GM12878 (cell line): ENCODE measurements around the gene GAREM1. TPM values are rescaled to one million over a fixed set of nuclear protein-coding genes. Genes with fewer than 3 reads are reported as not detected.

ENCODE experiments used
- ATAC-seq: fragments of 200-7000 bp; cut with Tn5 transposase; 3 replicates; pipeline ENCODE4 v1.9.1; 2020; ENCODE audit warnings: mild to moderate bottlenecking, moderate library complexity
- BruUV-seq: library from RNA; stranded (reverse); fragments of 400-500 nt; replicated peaks from 2 replicates; lab custom pipeline; 2021; lab: Mats Ljungman, UMichigan
- CTCF ChIA-PET: fragments of 300-600 bp; sonication (Branson Sonifier 250); formaldehyde crosslinking; extraction: SDS; loops from one replicate; lab custom pipeline; 2021; ENCODE audit warnings: inconsistent platforms; lab: Yijun Ruan, JAX
- POLR2A ChIA-PET: fragments of 350-600 bp; formaldehyde crosslinking; extraction: SDS; loops from one replicate; lab custom pipeline; 2021; ENCODE audit warnings: inconsistent platforms; lab: Charles Lee
- RAD21 ChIA-PET: fragments of 300-600 bp; sonication (Branson Sonifier 250); formaldehyde crosslinking; loops from one replicate; lab custom pipeline; 2023; ENCODE audit warnings: antibody characterized with exemption; ENCODE audit not compliant: unreplicated experiment; lab: Charles Lee
- SMC1A ChIA-PET: fragments of 300-600 bp; sonication (Branson Sonifier 250); formaldehyde crosslinking; loops from one replicate; lab custom pipeline; 2023; ENCODE audit not compliant: unreplicated experiment, uncharacterized antibody; lab: Charles Lee
- DNase-seq: peaks from one replicate; pipeline ENCODE4 v3.0.0-alpha.2; 2011; ENCODE audit warnings: low read depth, low spot score
- FAIRE-seq: peaks from 3 replicates; lab custom pipeline; 2011; peaks lifted over from hg19 to GRCh38; lab: Jason Lieb, UNC
- H2AFZ ChIP-seq: 2 replicates; pipeline ENCODE4 v1.6.0; 2011; ENCODE audit warnings: low read depth, low read length, control low read depth; ENCODE audit not compliant: control insufficient read depth
- H3K27ac ChIP-seq: 2 replicates; pipeline ENCODE4 v1.5.1; 2011; ENCODE audit warnings: control low read depth; ENCODE audit not compliant: control insufficient read depth, insufficient read depth
- H3K27me3 ChIP-seq, 2 experiments: replicated peaks in 1 of 2; 2 replicates each; pipeline versions ENCODE4 v1.6.0 to v1.6.1; 2011; ENCODE audit warnings: low read length in 1 of 2; ENCODE audit not compliant: control insufficient read depth in 2 of 2, insufficient read depth in 2 of 2
- H3K36me3 ChIP-seq, 2 experiments: 2 replicates each; pipeline ENCODE4 v1.5.1; 2011; ENCODE audit warnings: low read length in 1 of 2; ENCODE audit not compliant: control insufficient read depth in 2 of 2, insufficient read depth in 2 of 2
- H3K4me1 ChIP-seq: 2 replicates; pipeline ENCODE4 v1.6.1; 2011; ENCODE audit warnings: mild to moderate bottlenecking, low read length, moderate library complexity, mixed read lengths; ENCODE audit not compliant: control insufficient read depth, insufficient read depth
- H3K4me2 ChIP-seq: 2 replicates; pipeline ENCODE4 v1.6.0; 2011; ENCODE audit warnings: control low read depth; ENCODE audit not compliant: control insufficient read depth, insufficient read depth
- H3K4me3 ChIP-seq: fragments of 200-600 bp; sonication (generic); 2 replicates; pipeline ENCODE4 v1.5.1; 2016
- H3K79me2 ChIP-seq: 2 replicates; pipeline ENCODE4 v1.6.0; 2011; ENCODE audit warnings: low read length; ENCODE audit not compliant: control insufficient read depth, insufficient read depth
- H3K9ac ChIP-seq: 2 replicates; pipeline ENCODE4 v1.8.0; 2011; ENCODE audit warnings: low read length, control low read depth, mixed read lengths; ENCODE audit not compliant: control insufficient read depth, insufficient read depth
- H3K9me3 ChIP-seq: replicated peaks from 3 replicates; pipeline ENCODE4 v1.5.1; 2011; ENCODE audit warnings: mild to moderate bottlenecking, low read length; ENCODE audit not compliant: control insufficient read depth, insufficient read depth
- H4K20me1 ChIP-seq: 2 replicates; pipeline ENCODE4 v1.6.0; 2011; ENCODE audit not compliant: control insufficient read depth, insufficient read depth
- MEF2A ChIP-seq: IDR thresholded peaks from 2 replicates; pipeline ENCODE4 v1.6.1; 2011; ENCODE audit warnings: low read depth, mild to moderate bottlenecking, low read length, moderate library complexity; ENCODE audit not compliant: insufficient read depth
- PML ChIP-seq: IDR thresholded peaks from 2 replicates; pipeline ENCODE4 v1.6.1; 2012; ENCODE audit warnings: low read length, inconsistent platforms
- RB1 ChIP-seq: fragments of 450-650 bp; formaldehyde crosslinking; IDR thresholded peaks from 2 replicates; pipeline ENCODE4 v1.6.1; 2017; ENCODE audit warnings: mild to moderate bottlenecking, borderline replicate concordance
- SREBF2 ChIP-seq: IDR thresholded peaks from 2 replicates; pipeline ENCODE4 v1.6.1; 2012; ENCODE audit warnings: mild to moderate bottlenecking, low read length
- TBL1XR1 ChIP-seq: IDR thresholded peaks from 2 replicates; pipeline ENCODE4 v1.6.1; 2012; ENCODE audit warnings: low read depth, low read length, improper control_type of control experiment
- ZBTB40 ChIP-seq: fragments of 450-650 bp; IDR thresholded peaks from 2 replicates; pipeline ENCODE4 v1.6.1; 2016; ENCODE audit warnings: mild to moderate bottlenecking, moderate library complexity, borderline replicate concordance
- ZNF207 ChIP-seq: fragments of 450-650 bp; IDR thresholded peaks from 2 replicates; pipeline ENCODE4 v1.6.1; 2014; ENCODE audit warnings: antibody characterized with exemption, mild to moderate bottlenecking, borderline replicate concordance
- WGBS: methylation state at CpG from one replicate; pipeline ENCODE4 v1.1.6; 2016; ENCODE audit warnings: low lambda C conversion rate; ENCODE audit not compliant: insufficient replicate concordance, insufficient coverage; ENCODE audit errors: missing lambda C conversion rate; 5-methylcytosine and 5-hydroxymethylcytosine counted together
- in situ Hi-C: fragments of 300-500 bp; cut with MboI; formaldehyde crosslinking; loops from 9 replicates; pipeline ENCODE4 v1.14.3; 2018; ENCODE audit warnings: mixed read lengths
- intact Hi-C: fragments of 100-400 bp; cut with micrococcal nuclease; formaldehyde crosslinking; loops from one replicate; pipeline ENCODE4 v1.14.2; 2022; ENCODE audit not compliant: unreplicated experiment
- polyA plus RNA-seq, 11 experiments: library from polyadenylated mRNA; depleted of rRNA in 4 of 11; unstranded in 6 of 11; stranded (reverse) in 5 of 11; fragments of >200 nt; fragmentation: Nextera tagmentation in 4 of 11; fragmentation: Illumina TruSeq in 1 of 11; extraction: Ambion mirVana in 4 of 11; extraction: Trizol in 1 of 11; gene quantifications; 1 replicate in 1 of 11; 2 replicates in 10 of 11; pipeline versions ENCODE4 v1.2.1 to v1.2.3, GENCODE V29; 2011 to 2016; ENCODE audit warnings: inconsistent platforms in 2 of 11, missing spikeins in 2 of 11, low read depth in 1 of 11
- total RNA-seq, 4 experiments: library from RNA; depleted of rRNA in 3 of 4; stranded (reverse); fragments of >200 nt in 3 of 4; fragmentation: Illumina TruSeq in 1 of 4; extraction: Trizol in 1 of 4; gene quantifications; 2 replicates each; pipeline versions ENCODE4 v1.2.1 to v1.2.3, GENCODE V29; 2013 to 2021
- TF ChIP-seq, protein P1 (sequence below), 3 experiments: IDR thresholded peaks in 2 of 3; conservative IDR thresholded peaks in 1 of 3; 2 replicates each; pipeline ENCODE4 v1.5.1; 2011; ENCODE audit warnings: low read depth in 3 of 3, low read length in 3 of 3, mild to moderate bottlenecking in 3 of 3, control low read depth in 2 of 3, moderate library complexity in 2 of 3, inconsistent platforms in 1 of 3, mixed read lengths in 1 of 3; ENCODE audit not compliant: control insufficient read depth in 2 of 3, insufficient read depth in 1 of 3; ENCODE audit errors: extremely low read depth in 1 of 3

The GAREM1 gene
- total and polyA plus RNA-seq, 10 of the 15 experiments (the other 5 are each of a cell fraction or from before 2014, with no cell fraction given) = 0.05 to 0.29 (median 0.05) TPM; not detected in 7

GRCh38 chr18:32339045-32339444 lies 131.6 kb downstream of the GAREM1 start:
- no peak overlapping the region for H3K4me3 ChIP-seq
- no peak for ATAC-seq
- ChIA-PET RAD21 (no interaction called here), SMC1A (no interaction called here), POLR2A (no interaction called here), CTCF (interaction anchor here (0.6 kb wide), 1 partner anchor 21 kb away, joined by 3 read pairs; no protein-coding TSS in a partner anchor)
- no peak for DNase-seq
- BruUV-seq = no TSS peak
- no peaks in the 10 kb centered on the region for H4K20me1 ChIP-seq
- in situ Hi-C loops (no loop called here), intact Hi-C loops (no loop called here)
- H3K4me2 ChIP-seq = no peak overlapping the region
- H3K9ac ChIP-seq = no peak overlapping the region
- no peak overlapping the region for H3K27ac ChIP-seq
- H3K36me3 ChIP-seq = no peaks in the 10 kb centered on the region
- peaks cover 0 to 2% of the 10 kb centered on the region in 2 experiments; a peak in 1 of 4 replicates for H3K27me3 ChIP-seq
- H3K4me1 ChIP-seq = no peaks in the 10 kb centered on the region
- TF ChIP-seq, protein P1, sequence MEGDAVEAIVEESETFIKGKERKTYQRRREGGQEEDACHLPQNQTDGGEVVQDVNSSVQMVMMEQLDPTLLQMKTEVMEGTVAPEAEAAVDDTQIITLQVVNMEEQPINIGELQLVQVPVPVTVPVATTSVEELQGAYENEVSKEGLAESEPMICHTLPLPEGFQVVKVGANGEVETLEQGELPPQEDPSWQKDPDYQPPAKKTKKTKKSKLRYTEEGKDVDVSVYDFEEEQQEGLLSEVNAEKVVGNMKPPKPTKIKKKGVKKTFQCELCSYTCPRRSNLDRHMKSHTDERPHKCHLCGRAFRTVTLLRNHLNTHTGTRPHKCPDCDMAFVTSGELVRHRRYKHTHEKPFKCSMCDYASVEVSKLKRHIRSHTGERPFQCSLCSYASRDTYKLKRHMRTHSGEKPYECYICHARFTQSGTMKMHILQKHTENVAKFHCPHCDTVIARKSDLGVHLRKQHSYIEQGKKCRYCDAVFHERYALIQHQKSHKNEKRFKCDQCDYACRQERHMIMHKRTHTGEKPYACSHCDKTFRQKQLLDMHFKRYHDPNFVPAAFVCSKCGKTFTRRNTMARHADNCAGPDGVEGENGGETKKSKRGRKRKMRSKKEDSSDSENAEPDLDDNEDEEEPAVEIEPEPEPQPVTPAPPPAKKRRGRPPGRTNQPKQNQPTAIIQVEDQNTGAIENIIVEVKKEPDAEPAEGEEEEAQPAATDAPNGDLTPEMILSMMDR (IDR thresholded peaks at IDR 0.05 in 2 of 3, conservative IDR thresholded peaks at IDR 0.05 in 1 of 3; ENCODE audit: control insufficient read depth in 2 of 3, extremely low read depth in 1 of 3, insufficient read depth in 1 of 3, low read depth in 3 of 3, low read length in 3 of 3) = no peak
- TF ChIP-seq TBL1XR1 = no peak
- no peak for TF ChIP-seq ZBTB40
- no peak for TF ChIP-seq SREBF2
- TF ChIP-seq MEF2A = no peak
- TF ChIP-seq PML = no peak
- TF ChIP-seq ZNF207 = no peak
- no peak for TF ChIP-seq RB1
- H2AFZ ChIP-seq = no peak overlapping the region
- no peaks in the 10 kb centered on the region for H3K79me2 ChIP-seq
- no peak for FAIRE-seq
- no peaks in the 10 kb centered on the region for H3K9me3 ChIP-seq
- 13% methylated on average over 2 of the region's 2 CpGs for WGBS
